ENCODE data around the gene ZNF773.

Gene ZNF773

DNA sequence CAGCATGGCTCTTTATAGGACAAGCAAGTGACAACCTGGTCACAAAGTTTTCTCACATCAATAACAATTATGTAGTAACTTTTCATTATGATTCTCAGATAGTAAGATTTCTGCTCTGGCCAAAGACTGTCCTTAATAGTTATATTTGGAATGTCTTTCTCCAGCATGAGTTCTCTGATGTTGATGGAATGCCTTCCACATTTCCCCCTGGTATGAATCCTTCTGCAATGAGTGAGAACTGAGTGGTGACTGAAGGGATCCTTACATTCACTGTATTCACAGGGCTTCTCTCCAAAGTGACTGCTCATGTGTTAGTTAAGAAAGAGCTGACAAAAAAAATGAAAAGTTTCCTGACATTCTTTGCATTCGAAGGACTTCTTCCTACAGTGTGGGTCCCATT is 46.8 kb downstream of the ZNF773 start:
- Histone ChIP-seq H3K27ac (no peak overlapping the region), H3K4me3 (peak overlapping the region; percentile 41)
- no peak for DNase-seq (ENCODE audit: low spot score)
- TF ChIP-seq, protein P1, sequence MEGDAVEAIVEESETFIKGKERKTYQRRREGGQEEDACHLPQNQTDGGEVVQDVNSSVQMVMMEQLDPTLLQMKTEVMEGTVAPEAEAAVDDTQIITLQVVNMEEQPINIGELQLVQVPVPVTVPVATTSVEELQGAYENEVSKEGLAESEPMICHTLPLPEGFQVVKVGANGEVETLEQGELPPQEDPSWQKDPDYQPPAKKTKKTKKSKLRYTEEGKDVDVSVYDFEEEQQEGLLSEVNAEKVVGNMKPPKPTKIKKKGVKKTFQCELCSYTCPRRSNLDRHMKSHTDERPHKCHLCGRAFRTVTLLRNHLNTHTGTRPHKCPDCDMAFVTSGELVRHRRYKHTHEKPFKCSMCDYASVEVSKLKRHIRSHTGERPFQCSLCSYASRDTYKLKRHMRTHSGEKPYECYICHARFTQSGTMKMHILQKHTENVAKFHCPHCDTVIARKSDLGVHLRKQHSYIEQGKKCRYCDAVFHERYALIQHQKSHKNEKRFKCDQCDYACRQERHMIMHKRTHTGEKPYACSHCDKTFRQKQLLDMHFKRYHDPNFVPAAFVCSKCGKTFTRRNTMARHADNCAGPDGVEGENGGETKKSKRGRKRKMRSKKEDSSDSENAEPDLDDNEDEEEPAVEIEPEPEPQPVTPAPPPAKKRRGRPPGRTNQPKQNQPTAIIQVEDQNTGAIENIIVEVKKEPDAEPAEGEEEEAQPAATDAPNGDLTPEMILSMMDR (IDR thresholded peaks at IDR 0.05): no peak

DNA sequence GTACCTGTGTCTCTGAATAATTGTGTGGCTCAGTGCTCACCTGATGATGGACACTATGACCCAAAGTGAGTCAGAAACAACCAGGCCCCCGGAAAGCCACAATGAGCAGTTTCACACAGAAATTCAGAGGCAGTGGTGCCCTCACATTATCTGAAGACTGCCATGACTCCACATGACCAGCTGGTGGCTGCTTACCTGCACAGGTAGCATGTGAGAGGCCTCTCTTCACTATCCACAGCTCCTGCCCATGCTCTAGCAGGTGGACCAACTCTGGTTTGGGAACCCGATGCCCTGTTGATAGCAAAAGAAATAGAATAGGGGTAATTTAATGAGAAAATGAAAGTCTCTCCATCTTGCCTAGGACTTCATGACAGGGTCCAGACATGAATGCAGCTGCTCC is 52.7 kb downstream of the ZNF773 start:
- Histone ChIP-seq H3K4me3 (no peak overlapping the region), H3K27ac (no peak overlapping the region)
- TF ChIP-seq, protein P1 (IDR thresholded peaks at IDR 0.05): no peak
- no peak for DNase-seq (ENCODE audit: low spot score)

DNA sequence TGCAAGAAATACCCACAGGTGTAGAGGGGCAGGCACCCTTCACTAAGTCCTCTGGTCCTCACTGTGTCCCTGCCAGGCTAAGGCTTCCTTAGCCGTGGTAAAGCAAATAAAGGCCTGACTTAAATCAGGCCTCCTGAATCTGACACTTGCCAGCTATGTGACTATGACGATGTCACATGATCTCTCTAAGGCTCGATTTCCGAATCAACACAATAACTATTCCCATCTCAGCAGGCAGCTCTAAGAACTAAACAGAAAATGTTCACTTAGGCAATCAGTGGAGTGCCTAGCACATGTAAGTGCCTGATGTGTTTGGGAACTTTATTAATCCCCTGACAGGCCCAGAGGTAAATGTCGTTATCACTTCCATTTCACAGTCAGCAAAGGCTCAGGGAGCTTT is 57.9 kb downstream of the ZNF773 start:
- no peak overlapping the region for H3K27ac ChIP-seq
- no peak overlapping the region for H3K4me3 ChIP-seq
- DNase-seq (ENCODE audit: low spot score): no peak
- TF ChIP-seq, protein P1 (IDR thresholded peaks at IDR 0.05): no peak

Measured in coronary artery (tissue), 2 donors.